OCI-M2 (cell line): ENCODE measurements around the gene SERTAD1.

Source experiments
- DNase-seq: peaks from one replicate; lab custom pipeline; 2025; ENCODE audit not compliant: unreplicated experiment; lab: John Stamatoyannopoulos, UW

SERTAD1 gene

GRCh38 chr19:40407714-40408597 lies 17.8 kb downstream of the SERTAD1 start:
- no peak for DNase-seq

DNA sequence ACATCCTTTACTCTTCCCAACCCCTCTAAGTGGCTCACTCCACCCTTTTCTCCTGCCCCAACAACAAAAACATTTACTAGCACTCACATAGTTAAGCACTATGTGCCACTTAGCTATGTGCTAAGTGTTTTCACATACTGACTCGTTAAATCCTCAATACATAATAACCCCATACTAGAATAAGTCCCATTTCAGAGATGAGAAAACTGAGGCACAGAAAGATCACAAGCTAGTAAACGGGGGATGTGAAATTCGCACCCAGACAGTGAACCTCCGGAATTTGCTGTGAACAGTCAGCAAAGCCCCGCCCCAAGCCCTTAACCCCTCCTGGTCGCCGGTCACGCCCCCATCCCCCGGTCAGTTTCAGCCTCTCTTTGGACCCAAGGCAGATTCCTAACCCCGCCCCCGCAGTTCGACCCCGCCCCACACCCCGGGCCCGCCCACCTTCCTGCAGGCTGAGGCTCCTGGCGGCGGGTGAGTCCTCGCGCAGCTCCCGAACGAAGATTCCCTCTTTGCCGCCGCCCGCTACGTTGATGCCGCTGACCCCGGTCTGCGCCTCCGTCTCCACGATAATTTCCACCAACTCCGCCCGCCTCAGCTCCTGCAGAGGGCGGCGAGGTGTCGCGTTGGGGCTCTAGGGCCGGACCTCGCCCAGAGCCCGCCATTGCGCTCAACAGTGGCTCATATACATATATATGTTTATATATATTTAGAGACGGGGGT lies 22.4 kb downstream of the SERTAD1 start:
- peak; percentile 67 for DNase-seq

DNA sequence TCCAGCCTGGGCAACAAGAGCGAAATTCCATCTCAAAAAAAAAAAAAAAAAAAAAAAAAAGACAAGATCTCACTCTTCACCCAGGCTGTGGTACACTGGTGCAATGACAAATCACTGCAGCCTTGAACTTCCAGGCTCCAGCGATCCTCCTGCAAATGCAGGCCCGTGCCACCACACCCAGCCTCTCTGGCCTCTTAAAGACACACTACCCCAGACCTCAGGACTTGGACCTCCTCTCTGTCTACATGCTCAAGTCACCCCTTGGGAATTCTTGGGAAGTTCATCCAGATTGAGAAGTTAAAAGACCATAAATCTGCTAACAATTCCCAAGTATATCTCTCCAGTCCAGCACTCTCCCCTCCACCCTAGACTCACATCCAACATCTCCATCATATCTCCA lies 25.2 kb downstream of the SERTAD1 start:
- no peak for DNase-seq

DNA sequence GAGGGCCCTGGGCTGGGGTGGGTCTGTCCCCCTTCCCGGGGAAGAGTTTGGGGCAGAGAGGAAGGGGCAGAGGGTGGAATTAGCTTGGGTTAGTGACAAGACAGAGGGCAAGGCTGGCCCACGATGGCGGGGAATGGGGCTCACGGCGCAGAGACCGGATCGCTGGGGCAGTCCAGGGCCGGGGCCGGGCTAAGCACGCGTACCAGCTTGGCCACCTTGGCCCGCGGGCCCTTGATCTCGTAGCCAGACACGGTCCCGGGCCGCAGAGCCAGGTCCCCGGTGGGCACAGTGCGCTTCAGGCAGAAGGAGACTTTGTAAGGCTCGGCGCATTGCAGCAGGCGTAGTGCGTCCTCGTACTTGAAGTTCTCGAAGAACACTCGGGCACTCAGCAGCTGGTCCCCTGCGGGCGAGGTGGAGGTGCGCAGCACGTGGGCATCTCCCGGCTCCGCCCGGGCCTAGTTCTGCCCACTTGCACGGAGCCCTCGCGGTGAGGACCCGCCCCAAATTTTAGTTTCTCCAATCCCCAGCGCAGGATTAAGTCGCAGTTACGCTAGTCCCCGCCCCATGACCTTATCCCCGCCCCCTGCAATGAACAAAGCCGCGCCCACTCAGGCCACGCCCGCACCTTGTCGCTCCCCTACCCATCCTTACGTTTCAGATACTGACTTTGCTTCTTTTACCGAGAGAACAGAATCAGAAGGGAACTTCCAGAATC lies 27.2 kb downstream of the SERTAD1 start:
- DNase-seq = no peak

DNA sequence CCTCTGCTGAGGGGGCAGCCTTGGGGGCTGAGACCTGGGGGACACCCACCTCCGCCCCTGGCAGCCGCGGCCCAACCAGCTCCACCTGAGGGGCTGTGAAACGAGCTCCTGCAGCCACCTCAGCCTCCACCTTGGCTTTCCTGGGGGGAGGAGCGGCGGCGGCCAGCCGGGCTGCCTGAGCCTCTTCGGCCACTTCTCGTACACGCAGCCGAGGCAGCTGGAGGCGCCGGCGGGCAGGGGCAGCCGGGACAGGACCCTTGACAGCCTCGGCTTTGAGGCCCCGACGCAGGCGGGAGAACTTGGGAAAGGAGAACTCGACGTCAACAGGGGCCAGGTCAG lies 28.3 kb downstream of the SERTAD1 start:
- DNase-seq = no peak

DNA sequence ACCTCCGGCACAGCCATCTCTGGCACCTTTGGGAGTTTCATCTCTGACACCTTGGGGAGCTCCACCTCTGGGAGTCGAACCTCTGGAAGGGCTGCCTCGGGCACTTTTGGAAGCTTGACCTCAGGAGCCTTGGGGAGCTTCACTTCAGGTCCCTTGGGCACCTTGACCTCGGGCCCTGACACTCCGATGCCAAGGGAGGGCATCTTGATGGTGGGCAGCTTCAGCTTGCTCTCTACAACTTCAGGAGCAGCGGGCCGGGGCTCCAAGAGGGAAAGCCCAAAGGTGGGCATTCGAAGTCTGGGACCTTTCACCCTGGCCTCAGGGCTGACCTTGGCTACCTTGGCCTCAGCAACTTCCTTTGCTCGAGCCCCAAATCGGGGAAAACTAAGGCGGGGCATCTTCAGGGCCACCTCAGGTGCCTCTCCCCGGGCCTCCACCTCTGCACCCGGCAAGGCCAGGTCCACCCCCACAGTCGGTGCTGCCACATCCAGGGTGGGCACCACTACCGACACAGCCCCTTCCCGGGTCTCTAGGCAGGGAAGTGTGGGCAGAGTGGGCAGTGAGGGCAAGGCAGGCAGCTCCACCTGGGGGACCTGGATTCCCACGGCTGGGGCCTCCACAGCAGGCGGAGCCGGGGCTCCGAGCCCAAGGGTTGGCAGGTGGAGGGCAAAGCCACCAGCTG lies 28.8 kb downstream of the SERTAD1 start:
- no peak for DNase-seq

GRCh38 chr19:40395956-40396355 lies 29.8 kb downstream of the SERTAD1 start:
- DNase-seq = no peak

- DNase-seq = no peak
Measured at GRCh38 chr19:40394816-40395210, 31.0 kb downstream of the SERTAD1 start.

DNA sequence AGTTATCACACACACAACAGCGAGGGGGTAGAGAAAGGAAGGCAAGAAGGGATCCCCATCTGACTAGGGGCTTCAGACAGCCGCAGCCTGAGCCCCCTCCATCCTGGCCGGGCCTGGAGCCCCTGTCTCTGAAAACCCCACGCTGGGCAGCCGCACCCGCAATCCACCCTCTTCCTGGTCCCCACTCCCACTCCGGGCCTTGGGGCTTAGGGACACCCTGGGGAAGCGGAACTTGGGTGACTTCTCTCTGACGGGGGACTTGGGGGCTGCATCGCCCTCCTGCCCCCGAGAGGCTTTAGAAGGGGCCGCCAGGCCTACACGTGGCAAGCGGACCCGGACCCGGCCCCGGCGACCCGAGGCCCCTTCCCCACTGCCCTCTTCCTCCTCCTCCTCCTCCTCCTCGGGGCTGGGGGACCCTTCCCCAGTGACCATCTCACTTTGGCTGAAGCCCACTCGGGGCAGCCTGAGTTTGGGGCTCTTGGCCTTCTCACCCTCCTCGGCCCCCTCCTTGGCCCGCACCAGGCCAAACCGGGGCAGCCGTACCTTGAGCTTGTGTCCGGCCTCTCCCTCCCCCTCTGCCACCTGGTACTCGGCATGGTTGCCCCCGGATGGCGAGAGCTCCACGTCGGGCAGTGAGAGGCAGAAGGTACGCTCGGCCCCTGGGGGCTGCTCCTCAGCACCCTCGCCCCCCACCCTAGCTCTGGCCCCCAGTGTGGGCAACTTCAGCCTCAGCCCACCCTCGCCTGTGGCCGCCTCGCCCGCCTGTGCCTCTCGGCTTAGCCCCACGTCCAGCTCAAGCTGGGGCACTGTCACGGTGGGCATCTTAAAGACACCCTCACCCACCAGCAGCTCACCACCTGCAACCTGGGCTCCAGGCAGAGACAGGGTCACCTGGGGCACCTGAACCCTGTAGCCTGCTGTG lies 31.6 kb downstream of the SERTAD1 start:
- DNase-seq = no peak

- no peak for DNase-seq
Measured at GRCh38 chr19:40392894-40393517, 32.8 kb downstream of the SERTAD1 start.

GRCh38 chr19:40392123-40392522 lies 33.7 kb downstream of the SERTAD1 start:
- no peak for DNase-seq

GRCh38 chr19:40390084-40390742 lies 35.6 kb downstream of the SERTAD1 start, which contains the start of gene HIPK4:
TSS of gene HIPK4 (minus strand) at chr19:40390181. CDS start at chr19:40389902, 279 bp downstream.
- DNase-seq = no peak

GRCh38 chr19:40389404-40390083 lies 36.2 kb downstream of the SERTAD1 start:
- DNase-seq = no peak

- DNase-seq = no peak
Measured at GRCh38 chr19:40388481-40388880, 37.3 kb downstream of the SERTAD1 start.

GRCh38 chr19:40387155-40387554 lies 38.6 kb downstream of the SERTAD1 start:
- DNase-seq = no peak

DNA sequence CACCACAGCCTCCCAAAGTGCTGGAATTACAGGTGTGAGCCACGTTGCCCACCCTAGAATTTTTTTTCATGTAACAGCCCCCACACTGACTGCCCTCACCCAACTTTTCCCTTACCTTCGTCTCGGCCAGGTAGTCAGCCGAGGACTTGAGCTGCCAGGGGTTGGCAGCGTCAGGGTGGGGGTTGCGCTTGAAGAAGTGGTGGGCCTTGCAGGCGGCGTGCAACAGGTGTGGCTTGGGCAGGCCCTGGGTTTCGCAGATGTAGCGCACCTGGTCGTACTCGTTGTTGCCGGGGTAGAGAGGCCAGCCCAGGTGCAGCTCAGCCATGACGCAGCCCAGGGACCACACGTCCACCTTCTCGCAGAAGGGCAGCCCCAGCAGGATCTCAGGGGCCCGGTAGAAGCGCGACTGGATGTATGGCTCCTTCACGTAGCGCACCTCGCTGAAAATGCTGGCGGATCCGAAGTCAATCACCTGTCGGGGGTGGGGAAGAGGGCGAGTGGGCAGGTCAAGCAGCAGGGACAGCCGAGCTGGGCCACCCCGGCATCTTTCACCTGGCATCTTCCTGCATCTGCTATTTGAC lies 42.0 kb downstream of the SERTAD1 start:
- no peak for DNase-seq

DNA sequence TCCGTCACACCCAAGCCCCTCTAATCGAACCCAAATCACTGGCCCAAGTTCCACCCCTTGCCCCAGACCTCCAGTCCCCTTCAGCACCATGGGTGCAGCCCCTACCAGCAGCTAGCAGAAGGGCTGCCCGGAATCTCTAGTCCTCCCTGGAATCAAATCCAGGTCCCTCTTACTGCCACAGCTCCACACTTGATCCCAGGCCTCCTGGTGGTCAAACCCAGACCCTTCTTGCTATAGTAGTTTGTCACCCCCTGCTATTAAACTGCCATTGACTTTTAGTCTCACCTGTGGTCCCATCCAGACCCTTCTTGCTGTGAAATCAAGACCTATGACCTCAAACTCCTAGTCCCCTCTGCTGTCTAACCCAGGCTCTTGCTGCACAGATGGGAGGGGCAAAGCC lies 44.5 kb downstream of the SERTAD1 start:
- DNase-seq = no peak
